Central memory CD4-positive, alpha-beta T cell (primary cell): ENCODE data around the gene ZMYM4.
A peak's percentile ranks its signal among the peaks of the same experiment; 100 is the strongest.

Experiments used
- DNase-seq: peaks from one replicate; pipeline ENCODE4 v3.0.0; 2022

The ZMYM4 gene

DNA sequence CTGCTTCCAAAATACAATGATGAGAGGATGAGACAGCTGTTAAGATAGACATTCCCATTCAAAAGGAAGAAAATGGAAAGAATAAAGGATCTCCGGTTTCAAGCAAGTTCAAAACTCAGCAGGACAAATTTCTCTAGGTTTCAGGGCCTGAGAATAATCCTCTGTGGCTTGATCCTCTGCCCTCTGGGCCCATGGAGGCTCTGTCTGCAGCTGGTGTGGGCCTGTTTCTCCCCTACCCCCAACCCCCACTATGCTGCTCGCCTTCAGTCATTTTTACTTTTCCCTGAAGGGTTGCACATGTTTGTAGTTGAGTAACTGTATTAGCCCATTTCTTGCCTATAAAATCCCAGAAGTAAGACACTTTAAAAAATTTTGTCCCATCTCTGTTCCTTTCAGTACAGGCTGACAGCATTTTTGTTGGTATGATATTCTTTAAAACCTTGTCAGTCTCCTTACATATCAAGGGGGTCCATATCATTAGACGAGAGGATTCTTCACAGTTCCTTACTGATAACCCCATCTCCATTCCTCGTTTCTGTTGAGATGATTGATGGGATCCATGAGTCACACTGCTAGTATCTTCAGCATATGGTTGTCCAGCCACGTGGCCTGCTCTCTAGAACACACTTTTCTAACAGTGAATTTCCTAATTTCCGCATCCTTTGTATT lies 10.5 kb downstream of the ZMYM4 start:
- DNase-seq: no peak

DNA sequence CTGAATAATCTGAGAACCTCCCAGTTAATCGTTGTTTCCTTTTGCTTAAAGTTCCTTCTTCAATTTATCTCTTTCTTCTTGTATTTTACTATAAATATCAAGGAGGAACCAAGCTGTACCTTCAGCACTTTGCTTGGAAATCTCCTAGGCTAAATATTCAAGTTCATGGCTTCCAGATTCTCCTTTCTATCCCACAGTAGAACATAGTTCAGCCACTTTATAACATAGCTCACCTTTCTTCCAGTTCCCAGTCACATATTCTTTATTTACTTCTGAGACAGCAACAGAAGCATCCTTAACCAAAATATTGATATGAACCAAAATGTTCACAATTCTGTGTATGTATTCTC lies 11.0 kb downstream of the ZMYM4 start:
- DNase-seq: no peak

DNA sequence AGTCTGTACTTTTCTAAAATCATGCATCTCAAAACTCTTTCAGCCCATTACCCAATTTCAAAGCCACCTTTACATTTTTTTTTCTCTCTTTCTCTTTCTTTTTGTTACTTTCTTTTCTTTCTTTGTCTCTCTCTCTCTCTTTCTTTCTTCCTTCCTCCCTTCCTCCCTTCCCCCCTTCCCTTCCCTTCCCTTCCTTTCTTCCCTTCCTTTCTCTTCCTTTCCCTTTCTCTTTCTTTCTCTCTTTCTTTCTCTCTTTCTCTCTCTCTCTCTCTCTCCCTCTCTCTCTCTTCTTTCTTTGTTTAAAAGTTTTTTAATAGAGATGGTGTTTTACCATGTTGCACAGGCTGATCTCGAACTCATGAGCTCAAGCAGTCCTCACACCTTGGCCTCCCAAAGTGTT lies 11.5 kb downstream of the ZMYM4 start:
- no peak for DNase-seq

DNA sequence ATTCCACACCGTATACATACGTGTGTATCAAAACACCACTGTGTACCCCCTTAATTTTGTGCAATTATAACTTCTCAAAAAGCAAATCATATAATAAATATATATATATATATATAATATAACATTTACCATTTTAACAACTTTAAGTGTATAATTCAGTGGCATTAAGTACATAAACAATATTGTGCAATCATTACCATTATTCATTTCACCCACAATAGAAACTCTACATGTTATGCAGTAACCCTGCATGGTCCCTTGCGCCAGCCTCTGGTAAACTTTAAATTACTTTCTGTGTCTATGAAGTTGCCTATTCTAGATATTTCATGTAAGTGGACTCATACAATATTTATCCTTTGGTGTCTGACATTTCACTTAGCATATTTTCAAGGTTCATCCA lies 13.1 kb downstream of the ZMYM4 start:
- DNase-seq: no peak

DNA sequence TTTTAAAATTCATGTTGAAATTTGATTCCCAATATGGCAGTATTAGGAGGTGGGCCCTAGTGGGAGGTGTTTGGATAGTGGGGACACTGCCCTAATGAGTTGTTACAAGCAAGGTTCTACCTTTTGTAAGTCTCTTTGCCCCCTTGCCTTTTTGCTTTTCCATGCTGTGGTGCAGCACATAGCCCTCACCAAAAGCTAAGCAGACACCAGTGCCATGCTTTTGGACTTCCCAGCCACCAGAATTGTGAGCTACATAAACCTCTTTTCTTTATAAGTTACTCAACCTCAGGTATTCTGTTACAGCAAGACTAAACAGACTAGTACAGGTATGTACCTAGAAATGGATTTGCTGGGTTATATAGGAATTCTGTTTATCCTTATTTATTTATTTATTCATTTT lies 13.7 kb downstream of the ZMYM4 start:
- DNase-seq: no peak

DNA sequence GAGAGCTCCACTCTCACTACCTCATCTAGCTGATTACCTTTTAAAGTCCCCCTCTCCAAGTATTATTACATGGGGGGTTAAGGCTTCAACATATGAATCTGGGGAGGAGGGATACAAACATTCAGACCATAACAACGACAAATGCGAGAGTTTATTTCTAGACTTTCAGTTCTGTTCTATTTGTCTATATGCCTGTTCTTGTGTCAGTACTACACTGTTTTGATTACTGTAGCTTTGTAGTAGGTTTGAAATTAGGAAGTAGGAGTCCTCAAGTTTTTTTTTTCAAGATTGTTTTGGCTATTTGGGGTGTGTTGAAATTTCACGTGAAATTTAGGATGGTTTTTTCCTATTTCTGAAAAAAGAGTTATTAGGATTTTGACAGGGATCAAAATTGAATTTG lies 16.3 kb downstream of the ZMYM4 start:
- no peak for DNase-seq

DNA sequence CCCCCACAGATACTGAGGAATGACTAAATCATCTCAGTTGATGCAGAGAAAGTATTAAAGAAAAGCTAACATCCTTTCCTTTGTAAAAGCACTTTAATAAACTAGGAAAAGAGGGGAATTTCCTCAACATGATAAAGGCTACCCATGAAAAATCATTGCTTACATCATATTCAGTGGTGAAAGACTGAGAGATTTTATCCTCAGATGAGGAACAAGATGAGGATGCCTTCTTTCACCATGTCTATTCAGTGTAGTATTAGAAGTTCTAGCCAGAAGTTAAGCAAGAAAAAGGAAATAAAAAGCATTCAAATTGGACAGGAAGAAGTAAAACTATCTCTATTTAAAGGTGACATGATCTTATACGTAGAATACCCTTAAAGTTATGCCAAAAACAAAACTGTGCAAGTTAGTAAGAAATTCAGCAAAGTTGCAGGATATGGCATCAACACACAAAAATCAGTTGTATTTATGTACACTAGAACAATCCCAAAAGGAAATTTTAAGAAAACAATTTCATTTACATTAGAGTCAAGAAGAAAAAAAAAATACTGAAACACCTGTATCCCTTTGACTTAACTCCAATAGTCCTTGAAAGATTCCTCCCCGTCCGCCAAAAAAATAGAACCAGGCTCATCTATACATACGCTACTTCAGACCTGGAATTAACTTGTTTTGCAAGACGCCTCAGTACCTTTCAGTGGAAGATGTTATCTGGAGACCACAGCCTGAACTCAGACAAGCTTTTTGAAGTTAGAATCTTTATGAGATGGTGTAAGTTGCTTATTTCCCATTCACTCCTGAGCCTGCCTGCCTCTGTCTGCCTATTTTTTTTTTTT lies 17.5 kb downstream of the ZMYM4 start:
- peak; percentile 24 for DNase-seq

DNA sequence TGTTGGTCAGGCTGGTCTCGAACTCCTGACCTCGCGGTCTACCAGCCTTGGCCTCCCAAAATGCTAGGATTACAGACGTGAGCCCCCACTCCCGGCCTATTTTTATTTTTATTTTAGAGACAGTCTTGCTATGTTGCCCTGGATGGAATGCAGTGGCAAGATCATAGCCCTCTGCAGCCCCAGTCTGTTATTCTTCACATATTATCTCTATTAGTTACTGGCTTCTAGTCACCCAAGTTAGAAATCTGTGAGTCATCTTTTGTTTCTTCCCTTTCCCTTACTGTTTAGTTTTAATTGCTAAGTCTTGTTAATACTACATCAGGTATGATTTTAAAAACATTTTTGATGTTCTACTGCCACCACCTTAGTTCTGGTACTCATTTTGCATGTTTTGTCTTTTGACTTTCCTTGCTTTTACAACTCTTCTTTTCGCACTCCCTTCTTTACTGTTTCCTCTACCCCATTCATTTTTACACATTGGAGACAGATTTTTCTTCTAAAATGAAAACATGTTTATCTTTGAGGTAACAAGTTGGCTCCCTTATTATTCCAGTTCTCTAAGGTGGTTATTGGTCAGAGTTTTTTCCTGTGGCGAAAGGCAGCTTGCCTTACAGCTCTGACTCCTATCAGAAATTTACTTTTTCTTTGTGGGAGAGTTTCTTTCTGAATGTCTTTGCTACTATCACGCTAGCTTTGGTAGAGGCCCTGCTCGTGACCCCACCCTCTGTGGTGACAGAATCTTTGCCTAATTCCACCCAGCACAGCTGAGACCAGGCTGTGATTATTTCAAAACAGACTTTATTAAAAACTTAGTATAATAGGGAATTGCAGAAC lies 19.5 kb downstream of the ZMYM4 start:
- no peak for DNase-seq

DNA sequence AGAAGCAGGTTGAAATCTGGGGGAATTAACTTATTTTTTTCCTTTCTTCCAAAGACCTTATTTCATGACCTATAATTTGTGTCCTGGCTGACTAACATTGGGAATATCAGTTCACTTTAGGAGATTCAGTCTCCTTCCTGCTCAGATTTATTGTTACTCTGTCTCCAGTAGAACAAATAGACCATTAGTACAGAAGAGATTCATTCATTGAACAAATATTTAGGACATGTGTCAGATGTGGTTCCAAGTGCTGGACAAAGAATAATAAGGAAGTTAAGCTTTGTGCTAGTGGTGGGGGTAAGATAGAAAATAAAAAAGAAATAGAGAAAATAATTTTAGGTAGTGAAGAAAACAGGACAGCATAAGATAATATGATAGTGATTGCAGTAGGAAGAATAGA lies 20.3 kb downstream of the ZMYM4 start:
- DNase-seq: no peak

DNA sequence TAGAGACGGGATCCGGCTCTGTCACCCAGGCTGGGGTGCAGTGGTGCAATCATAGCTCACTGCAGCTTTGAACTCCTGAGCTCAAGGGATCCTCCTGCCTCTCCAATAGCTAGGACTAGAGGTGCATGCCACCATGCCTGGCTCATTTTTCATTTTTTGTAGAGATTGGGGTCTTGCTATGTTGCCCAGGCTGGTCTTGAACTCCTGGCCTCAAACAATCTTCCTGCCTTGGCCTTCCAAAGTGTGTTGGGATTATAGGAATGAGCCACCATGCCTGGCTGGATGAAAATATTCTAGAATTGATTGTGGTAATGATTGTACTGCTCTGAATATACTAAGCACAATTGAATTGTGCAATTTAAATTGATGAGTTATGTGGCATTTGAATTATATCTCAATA lies 21.9 kb downstream of the ZMYM4 start:
- no peak for DNase-seq

DNA sequence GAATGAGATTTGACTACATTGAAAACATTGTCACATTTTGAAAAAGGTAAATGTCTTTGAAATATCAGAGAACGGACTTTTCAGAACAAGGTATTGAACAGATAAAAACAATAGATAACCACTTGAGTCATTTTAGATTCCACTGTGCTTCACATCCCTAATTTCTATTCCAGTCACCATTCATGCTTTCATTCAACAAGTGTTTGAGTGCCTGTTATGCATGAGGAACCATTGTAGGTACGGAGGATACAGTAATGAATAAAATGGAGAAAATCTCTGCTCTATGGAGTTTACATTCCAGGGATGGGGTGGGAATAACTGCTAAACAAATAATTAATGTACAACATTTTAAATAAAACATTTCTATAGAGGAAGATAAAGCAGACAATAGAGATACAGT lies 26.3 kb downstream of the ZMYM4 start:
- no peak for DNase-seq

DNA sequence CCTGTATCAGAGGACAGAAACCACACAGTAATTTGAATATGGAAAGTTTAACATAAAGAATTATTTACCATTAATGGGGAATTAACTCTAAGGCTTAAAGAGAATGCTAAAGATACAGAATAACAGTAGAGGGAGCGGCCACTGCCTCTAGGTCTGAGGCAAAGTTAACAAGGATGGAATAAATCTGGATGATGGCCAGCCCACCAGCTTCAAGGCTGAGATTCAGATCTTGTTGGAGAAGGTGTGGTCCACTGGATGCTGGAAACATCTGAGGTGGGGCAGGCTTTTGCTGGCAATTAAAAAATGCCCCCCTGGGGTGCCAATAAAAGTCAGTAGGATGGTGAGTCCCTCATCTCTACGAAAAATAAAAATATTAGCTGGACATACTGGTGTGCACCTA lies 29.4 kb downstream of the ZMYM4 start:
- DNase-seq: no peak

DNA sequence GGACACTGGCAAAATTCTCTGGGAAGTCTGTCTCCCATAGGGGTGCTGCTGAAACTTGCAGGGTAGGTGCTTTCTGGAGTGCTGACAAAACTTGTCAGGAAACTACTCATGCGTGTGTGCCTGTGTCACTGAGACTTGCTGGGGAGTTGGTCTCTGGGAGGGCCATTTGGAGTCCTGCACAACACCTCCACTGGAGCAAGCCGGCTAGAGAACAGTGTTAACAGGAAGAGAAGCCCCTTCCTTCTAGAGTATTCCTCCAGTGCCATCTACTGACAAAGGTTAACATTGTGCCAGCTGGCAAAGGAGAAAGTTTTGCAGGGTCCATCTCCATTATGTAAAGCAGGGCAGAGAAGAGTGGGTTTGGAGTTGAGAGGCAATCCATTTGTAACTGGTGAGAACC lies 30.0 kb downstream of the ZMYM4 start:
- DNase-seq: peak; percentile 37

DNA sequence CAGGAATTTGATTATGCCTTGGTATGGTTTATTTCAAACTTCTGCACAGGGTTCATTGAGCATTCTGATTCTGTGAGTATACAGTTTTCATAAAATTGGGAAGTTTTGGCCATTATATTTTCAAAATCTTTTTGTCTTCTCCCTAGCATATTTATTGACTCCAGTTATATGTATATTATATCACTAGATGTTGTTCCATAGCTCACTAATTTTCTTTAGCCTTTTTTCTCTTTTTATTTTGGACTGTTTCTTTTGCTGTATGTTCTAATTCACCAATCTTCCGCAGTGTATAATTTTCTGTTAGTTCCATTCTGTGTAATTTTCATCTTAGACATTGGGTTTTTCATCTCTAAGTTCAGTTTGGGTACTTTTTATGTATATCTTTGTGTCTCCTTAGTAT lies 31.9 kb downstream of the ZMYM4 start:
- no peak for DNase-seq

DNA sequence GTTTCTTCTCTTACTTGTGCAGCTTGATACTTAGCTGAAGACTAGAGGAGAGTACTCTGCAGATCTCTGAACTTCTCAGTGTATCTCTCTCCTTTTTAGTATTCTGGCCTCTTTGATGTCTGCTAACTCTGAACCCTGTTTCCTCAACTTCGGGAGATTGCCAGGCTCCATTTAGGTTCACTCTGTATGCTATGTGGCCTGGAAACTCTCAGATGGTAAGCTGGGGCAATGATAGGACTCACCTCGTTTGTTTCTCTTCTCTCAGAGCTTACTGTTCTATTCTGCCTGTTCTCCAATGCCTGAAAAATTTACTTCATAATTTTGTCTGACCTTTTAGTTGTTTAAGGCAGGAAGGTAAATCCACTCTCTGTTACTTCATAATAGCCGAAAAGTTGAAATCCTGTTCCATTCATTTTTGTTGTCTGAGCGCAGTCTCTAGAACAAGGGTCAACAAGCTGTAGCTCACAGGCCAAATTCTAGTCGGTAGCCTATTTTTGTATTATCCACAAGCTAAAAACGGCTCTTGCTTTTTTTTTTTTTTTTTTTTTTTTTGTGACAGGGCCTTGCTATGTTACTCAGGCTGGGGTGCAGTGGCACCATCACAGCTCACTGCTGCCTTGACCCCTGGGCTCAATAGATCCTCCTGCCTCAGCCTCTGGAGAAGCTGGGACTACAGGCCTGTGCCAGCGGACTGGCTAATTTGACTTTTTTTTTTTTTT lies 33.3 kb downstream of the ZMYM4 start:
- DNase-seq: no peak

DNA sequence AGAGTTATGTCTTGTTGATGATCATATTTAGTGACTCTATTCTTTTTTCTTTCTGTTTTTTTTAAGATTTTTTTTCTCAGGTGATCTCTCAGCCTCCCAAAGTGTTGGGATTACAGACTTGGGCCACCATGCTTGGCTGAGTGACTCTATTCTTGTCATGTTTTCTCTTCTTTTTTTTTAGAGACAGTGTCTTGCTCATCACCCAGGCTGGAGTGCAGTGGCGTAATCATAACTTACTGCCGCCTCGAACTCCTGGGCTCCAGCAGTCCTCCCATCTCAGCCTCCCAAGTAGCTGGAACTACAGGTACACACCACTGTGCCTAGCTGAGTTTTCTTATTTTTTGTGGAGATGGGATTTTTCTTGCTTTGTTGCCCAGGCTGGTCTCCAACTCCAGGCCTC lies 36.9 kb downstream of the ZMYM4 start:
- no peak for DNase-seq

DNA sequence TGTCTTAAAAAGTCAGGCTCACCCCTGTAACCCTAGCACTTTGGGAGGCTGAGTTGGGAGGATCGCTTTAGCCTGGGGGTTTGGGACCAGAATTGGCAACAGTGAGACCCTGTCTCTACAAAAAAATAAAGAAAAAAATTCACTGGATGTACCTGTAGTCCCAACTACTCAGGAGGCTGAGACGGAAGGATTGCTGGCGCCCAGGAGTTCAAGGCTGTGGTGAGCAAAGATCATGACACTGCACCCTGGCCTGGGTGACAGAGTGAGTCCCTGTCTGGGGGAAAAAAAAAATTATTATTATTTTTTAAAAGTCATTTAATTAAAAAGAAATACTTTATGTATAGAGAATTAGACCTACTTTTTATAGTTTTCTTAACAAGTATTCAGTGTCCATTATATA lies 47.1 kb downstream of the ZMYM4 start:
- no peak for DNase-seq

DNA sequence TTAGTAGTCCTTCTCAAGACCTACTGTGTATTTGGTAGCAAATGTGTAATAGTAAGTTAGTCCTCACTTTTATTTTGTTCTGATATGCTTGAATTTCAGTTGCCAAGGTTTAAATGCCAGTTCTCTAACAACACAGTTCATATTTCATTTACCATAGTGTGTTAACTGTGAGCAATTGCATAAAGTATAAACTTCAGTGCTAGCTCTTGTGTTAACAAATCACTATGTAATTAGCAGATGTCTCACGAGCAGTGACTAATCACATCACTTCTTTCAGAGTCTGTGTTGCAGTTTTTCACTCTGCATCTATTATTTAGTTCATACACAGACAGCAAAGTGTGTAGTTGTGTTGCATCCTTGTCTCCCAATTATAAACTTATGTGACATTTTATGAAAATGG lies 47.8 kb downstream of the ZMYM4 start:
- no peak for DNase-seq

DNA sequence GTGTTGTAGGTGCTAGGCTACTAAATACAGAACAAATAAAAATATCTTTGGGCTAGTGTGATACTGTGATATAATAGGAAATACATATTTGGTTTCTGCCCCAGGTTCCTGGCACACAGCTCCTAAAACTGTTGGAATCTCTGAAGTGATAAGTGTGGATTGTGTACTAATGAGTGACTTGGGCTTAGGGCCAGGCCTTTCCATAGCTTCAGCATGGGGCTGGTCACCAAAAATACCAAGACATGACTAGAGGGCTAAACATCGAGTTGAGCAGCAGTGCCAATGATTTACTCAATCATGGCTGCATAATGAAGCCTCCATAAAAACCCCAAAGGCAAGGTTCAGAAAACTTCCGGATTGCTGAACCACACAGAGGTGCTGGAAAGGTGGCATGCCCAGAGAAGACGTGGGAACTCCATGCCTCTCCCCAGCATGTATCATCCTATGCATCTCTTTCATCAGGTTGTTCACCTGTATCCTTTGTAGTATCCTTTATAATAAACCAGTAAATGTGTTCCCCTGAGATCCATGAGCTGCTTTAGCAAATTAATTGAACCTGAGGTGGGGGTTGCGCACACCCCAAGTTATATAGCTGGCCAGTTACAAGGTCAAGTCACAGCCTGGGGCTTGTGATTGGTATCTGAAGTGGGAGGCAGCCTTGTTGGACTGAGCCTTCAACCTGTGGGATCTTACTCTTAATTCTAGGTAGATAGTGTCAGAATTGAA lies 51.6 kb downstream of the ZMYM4 start:
- no peak for DNase-seq

DNA sequence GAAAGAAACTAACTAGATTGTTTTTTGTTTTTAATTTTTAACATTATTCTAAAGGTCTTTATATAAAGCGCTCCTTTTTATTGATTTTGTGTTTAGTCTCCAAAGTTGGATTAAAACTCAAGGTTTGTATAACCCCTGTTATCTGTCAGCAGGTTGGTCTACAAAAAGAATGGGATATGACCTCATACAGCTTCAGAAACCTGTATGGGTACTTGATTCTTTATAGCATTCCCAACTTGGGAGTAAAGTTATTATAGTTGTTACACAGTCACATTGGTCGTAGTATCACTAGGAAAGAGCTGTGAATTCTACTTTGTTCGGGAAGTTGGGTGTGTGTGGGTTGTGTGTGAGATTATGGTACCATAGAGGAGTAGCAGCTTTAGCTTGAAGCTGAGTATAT lies 52.4 kb downstream of the ZMYM4 start:
- no peak for DNase-seq

DNA sequence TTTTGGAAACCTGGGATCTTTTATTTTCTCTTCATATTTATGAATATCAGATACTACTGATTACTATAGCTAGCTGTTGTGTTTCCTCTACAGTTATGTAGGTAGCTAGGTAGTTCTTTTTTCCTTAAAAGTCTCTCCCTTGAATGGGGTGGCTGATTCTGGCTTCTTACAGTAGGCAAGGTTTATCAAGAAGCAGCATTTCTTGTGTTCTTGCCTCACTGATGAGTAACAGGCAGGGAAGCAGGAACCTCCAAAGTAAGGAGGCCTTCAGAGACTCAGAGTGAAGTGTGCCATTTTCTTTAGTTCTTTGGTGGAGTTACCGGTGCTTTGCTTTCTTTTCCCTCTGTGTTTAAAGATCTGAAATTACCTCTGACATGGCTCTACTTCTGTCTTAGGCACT lies 56.0 kb downstream of the ZMYM4 start:
- no peak for DNase-seq

DNA sequence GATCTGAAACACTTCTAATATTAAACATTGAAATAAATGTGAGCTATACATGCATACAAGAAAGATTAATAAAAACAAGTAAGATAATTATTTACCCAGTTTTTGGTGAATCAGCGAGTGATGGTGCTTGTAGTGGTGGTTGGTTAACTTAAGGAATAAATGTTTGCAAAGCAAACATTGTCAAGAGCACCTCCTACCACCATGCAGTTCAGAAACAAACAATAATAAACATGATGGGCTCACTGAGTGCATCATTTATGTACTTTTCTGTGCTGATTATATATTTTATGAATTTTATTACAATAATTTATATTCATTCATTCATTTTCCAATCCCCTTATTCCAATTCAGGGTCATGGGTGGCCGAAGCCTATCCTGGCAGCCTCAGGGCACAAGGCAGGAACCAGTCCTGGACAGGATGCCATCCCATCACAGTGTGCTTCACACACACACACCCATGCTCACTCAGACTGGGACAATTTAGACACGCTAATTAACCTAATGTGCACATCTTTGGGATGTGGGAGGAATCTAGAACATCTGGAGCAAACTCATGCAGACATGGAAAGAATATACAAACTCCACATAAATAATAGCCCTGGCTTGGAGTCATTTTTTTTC lies 57.8 kb downstream of the ZMYM4 start:
- no peak for DNase-seq
